Upper lobe of left lung (tissue), 4 donors: ENCODE measurements around the gene LAMA3.

ENCODE experiments used
- POLR2AphosphoS5 ChIP-seq, 2 donors: sonication (generic); formaldehyde crosslinking; IDR thresholded peaks; one replicate each; pipeline ENCODE4 v1.5.1; 2017; ENCODE audit warnings: antibody characterized with exemption in 2 of 2
- TF ChIP-seq, protein P1 (sequence below), 6 experiments: fragments of 450-650 bp in 4 of 6; fragments of 200-600 bp in 2 of 6; sonication (generic) in 2 of 6; IDR thresholded peaks; one replicate each; pipeline ENCODE4 v1.5.1; 2016 to 2019; ENCODE audit warnings: antibody characterized with exemption in 6 of 6

- TF ChIP-seq, protein P1, sequence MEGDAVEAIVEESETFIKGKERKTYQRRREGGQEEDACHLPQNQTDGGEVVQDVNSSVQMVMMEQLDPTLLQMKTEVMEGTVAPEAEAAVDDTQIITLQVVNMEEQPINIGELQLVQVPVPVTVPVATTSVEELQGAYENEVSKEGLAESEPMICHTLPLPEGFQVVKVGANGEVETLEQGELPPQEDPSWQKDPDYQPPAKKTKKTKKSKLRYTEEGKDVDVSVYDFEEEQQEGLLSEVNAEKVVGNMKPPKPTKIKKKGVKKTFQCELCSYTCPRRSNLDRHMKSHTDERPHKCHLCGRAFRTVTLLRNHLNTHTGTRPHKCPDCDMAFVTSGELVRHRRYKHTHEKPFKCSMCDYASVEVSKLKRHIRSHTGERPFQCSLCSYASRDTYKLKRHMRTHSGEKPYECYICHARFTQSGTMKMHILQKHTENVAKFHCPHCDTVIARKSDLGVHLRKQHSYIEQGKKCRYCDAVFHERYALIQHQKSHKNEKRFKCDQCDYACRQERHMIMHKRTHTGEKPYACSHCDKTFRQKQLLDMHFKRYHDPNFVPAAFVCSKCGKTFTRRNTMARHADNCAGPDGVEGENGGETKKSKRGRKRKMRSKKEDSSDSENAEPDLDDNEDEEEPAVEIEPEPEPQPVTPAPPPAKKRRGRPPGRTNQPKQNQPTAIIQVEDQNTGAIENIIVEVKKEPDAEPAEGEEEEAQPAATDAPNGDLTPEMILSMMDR (IDR thresholded peaks at IDR 0.05), result no peak
- TF ChIP-seq POLR2AphosphoS5 (IDR thresholded peaks at IDR 0.05), result no peak
Observed at GRCh38 chr18:23927821-23928746, 238.8 kb downstream of the LAMA3 start.
